H1 (cell line): Measurements from ENCODE around the gene TMEM221. TPM values are rescaled to one million over a fixed set of nuclear protein-coding genes. Genes with fewer than 3 reads are reported as not detected.

Experiments used
- ASH2L ChIP-seq: fragments of 200-600, 300-600 bp; sonication (generic); IDR thresholded peaks from one replicate; pipeline ENCODE4 v1.7.1; 2017; ENCODE audit warnings: low read length
- BACH1 ChIP-seq: IDR thresholded peaks from 2 replicates; pipeline ENCODE4 v1.6.1; 2012; ENCODE audit warnings: low read length, improper control_type of control experiment
- CHD7 ChIP-seq: fragments of 300-600 bp; sonication (generic); IDR thresholded peaks from 2 replicates; pipeline ENCODE4 v1.7.1; 2012; ENCODE audit warnings: low read length, moderate library complexity, mild to moderate bottlenecking, inconsistent platforms; ENCODE audit not compliant: insufficient replicate concordance
- RXRA ChIP-seq: IDR thresholded peaks from 2 replicates; pipeline ENCODE4 v1.6.1; 2011; ENCODE audit warnings: low read depth, mild to moderate bottlenecking, low read length, moderate library complexity; ENCODE audit not compliant: insufficient read depth
- SIN3A ChIP-seq, 2 experiments: IDR thresholded peaks in 1 of 2; conservative IDR thresholded peaks in 1 of 2; 2 replicates each; pipeline ENCODE4 v1.6.1; 2011 to 2012; ENCODE audit warnings: low read length in 2 of 2, improper control_type of control experiment in 1 of 2, low read depth in 1 of 2, mild to moderate bottlenecking in 1 of 2
- SP1 ChIP-seq: IDR thresholded peaks from 2 replicates; pipeline ENCODE4 v1.6.1; 2011; ENCODE audit warnings: low read depth, low read length
- polyA plus RNA-seq, 7 experiments: library from polyadenylated mRNA; depleted of rRNA in 3 of 7; stranded (reverse) in 5 of 7; unstranded in 2 of 7; fragments of >200 nt in 5 of 7; fragments of 200-250 nt in 2 of 7; gene quantifications; 1 replicate in 5 of 7; 2 replicates in 1 of 7; 4 replicates in 1 of 7; pipeline versions ENCODE4 v1.2.1 to v1.2.3, GENCODE V29; 2011 to 2013; ENCODE audit warnings: missing spikeins in 2 of 7, mixed read lengths in 2 of 7
- total RNA-seq: library from RNA; stranded (reverse); fragmentation: NEBNext Ultra II Directional; extraction: Animal tissue kit (Norgen Biotek cat#: 25700); gene quantifications from 2 replicates; pipeline ENCODE4 v1.2.1, GENCODE V29; 2021

TMEM221 gene
- total and polyA plus RNA-seq, 2 of the 8 experiments (the other 6 are each of a cell fraction or from before 2014, with no cell fraction given): 1.4 to 2.0 TPM

- TF ChIP-seq CHD7: no peak
- TF ChIP-seq SP1: no peak
- TF ChIP-seq ASH2L: no peak
- TF ChIP-seq BACH1: no peak
- no peak for TF ChIP-seq SIN3A (conservative IDR thresholded peaks at IDR 0.05 in 1 of 2, IDR thresholded peaks at IDR 0.05 in 1 of 2; ENCODE audit: low read depth in 1 of 2, low read length in 2 of 2)
- TF ChIP-seq RXRA: no peak
- TF ChIP-seq, all 59 proteins: peak for 0
These were observed 36.2 kb upstream of the TMEM221 start (continued) for GRCh38 chr19:17484520-17485185.
